Activated B cell treated with CpG ODN at 0.5 μM for 24 hours (primary cell): ENCODE results near the gene OPRD1. TPM values are rescaled to one million over a fixed set of nuclear protein-coding genes. Genes with fewer than 3 reads are reported as not detected.

Experiments
- ATAC-seq: fragments of 200-7000 bp; cut with Tn5 transposase; one replicate; pipeline ENCODE4 v1.10.0; 2021; ENCODE audit warnings: low read depth, mild to moderate bottlenecking, moderate library complexity
- CTCF ChIA-PET: fragments of 350-600 bp; sonication (Branson Sonifier 250); formaldehyde crosslinking; loops from one replicate; lab custom pipeline; 2021; ENCODE audit warnings: antibody characterized with exemption; lab: Charles Lee
- POLR2A ChIA-PET: fragments of 350-600 bp; sonication (Branson Sonifier 250); formaldehyde crosslinking; loops from one replicate; lab custom pipeline; 2021; ENCODE audit warnings: antibody characterized with exemption; lab: Charles Lee
- DNase-seq: peaks from one replicate; pipeline ENCODE4 v3.0.0; 2022
- H3K27ac Mint-ChIP-seq: one replicate; pipeline ENCODE4 v1.8.0; 2020; ENCODE audit warnings: mixed read lengths
- H3K27me3 Mint-ChIP-seq: one replicate; pipeline ENCODE4 v1.8.0; 2021; ENCODE audit warnings: mixed read lengths
- H3K36me3 Mint-ChIP-seq: one replicate; pipeline ENCODE4 v1.8.0; 2021; ENCODE audit warnings: low read depth, mixed read lengths
- H3K4me1 Mint-ChIP-seq: one replicate; pipeline ENCODE4 v1.8.0; 2021; ENCODE audit warnings: mixed read lengths
- H3K4me3 Mint-ChIP-seq: one replicate; pipeline ENCODE4 v1.8.0; 2020; ENCODE audit warnings: mild to moderate bottlenecking, mixed read lengths
- H3K9me3 Mint-ChIP-seq: one replicate; pipeline ENCODE4 v1.8.0; 2020; ENCODE audit warnings: mixed read lengths
- CTCF ChIP-seq: fragments of 200-600 bp; IDR thresholded peaks from one replicate; pipeline ENCODE4 v1.8.0; 2022; ENCODE audit warnings: antibody characterized with exemption, mild to moderate bottlenecking
- intact Hi-C: fragments of 100-400 bp; cut with micrococcal nuclease; formaldehyde crosslinking; loops from one replicate; pipeline ENCODE4 v1.15.1; 2024
- total RNA-seq: library from RNA; stranded (reverse); gene quantifications from 2 replicates; pipeline ENCODE4 v1.2.3, GENCODE V29; 2022

The OPRD1 gene
- total RNA-seq, 1 donor from 2014 or later = not detected

GRCh38 chr1:28887835-28888682 is 76.1 kb downstream of the OPRD1 start:
- Mint-ChIP-seq H3K36me3 (peaks cover 10% of the 10 kb centered on the region), H3K9me3 (no peaks in the 10 kb centered on the region), H3K4me1 (peaks cover 54% of the 10 kb centered on the region), H3K27me3 (no peaks in the 10 kb centered on the region), H3K27ac (peak overlapping the region; percentile 84), H3K4me3 (peak overlapping the region; percentile 85)
- DNase-seq (no peak), ATAC-seq (no peak)
- ChIA-PET CTCF (interaction anchor here (1.9 kb wide), 1 partner anchor 146 kb away, joined by 10 read pairs; no protein-coding TSS in a partner anchor), POLR2A (interaction anchor here (0.6 to 1.9 kb wide), 7 partner anchors 26 to 377 kb away, joined by 3 to 13 read pairs (median 5); partner anchors contain the start of genes EPB41, RNU11 and SRSF4)
- TF ChIP-seq CTCF = no peak
- intact Hi-C loops = loop anchor here (1.0 to 2.0 kb wide), 4 partner anchors 26 to 307 kb away; partner anchors contain the start of genes EPB41 and SRSF4

GRCh38 chr1:28888915-28889314 is 76.9 kb downstream of the OPRD1 start:
- no peak for TF ChIP-seq CTCF
- Mint-ChIP-seq H3K27me3 (no peaks in the 10 kb centered on the region), H3K27ac (peak overlapping the region; percentile 16), H3K4me3 (peak overlapping the region; percentile 20), H3K36me3 (peaks cover 15% of the 10 kb centered on the region), H3K9me3 (no peaks in the 10 kb centered on the region), H3K4me1 (peaks cover 51% of the 10 kb centered on the region)
- POLR2A ChIA-PET = no interaction called here
- CTCF ChIA-PET = no interaction called here
- ATAC-seq (no peak), DNase-seq (no peak)
- intact Hi-C loops = no loop called here

- no peak for TF ChIP-seq CTCF
- Mint-ChIP-seq H3K27ac (no peak overlapping the region), H3K27me3 (no peaks in the 10 kb centered on the region), H3K4me1 (peaks cover 47% of the 10 kb centered on the region), H3K36me3 (peaks cover 20% of the 10 kb centered on the region), H3K4me3 (peak overlapping the region; percentile 20), H3K9me3 (no peaks in the 10 kb centered on the region)
- ATAC-seq = no peak
- intact Hi-C loops = no loop called here
- DNase-seq = no peak
- CTCF ChIA-PET = no interaction called here
- POLR2A ChIA-PET = no interaction called here
These were observed 77.4 kb downstream of the OPRD1 start for GRCh38 chr1:28889357-28889756.

GRCh38 chr1:28890435-28890834 is 78.5 kb downstream of the OPRD1 start:
- Mint-ChIP-seq H3K27ac (no peak overlapping the region), H3K9me3 (no peaks in the 10 kb centered on the region), H3K36me3 (peaks cover 25% of the 10 kb centered on the region), H3K4me3 (no peak overlapping the region), H3K27me3 (no peaks in the 10 kb centered on the region), H3K4me1 (peaks cover 41% of the 10 kb centered on the region)
- ChIA-PET CTCF (interaction anchor here (1.1 to 1.5 kb wide), 2 partner anchors 9 to 144 kb away, joined by 3 to 9 read pairs; no protein-coding TSS in a partner anchor), POLR2A (interaction anchor here (0.7 kb wide), 1 partner anchor 24 kb away, joined by 3 read pairs; the partner anchor contains the start of gene EPB41)
- ATAC-seq (no peak), DNase-seq (no peak)
- intact Hi-C loops = no loop called here
- no peak for TF ChIP-seq CTCF

GRCh38 chr1:28890836-28891235 is 78.9 kb downstream of the OPRD1 start:
- ChIA-PET CTCF (interaction anchor here (1.1 to 1.5 kb wide), 2 partner anchors 10 to 143 kb away, joined by 3 to 9 read pairs; no protein-coding TSS in a partner anchor), POLR2A (interaction anchor here (0.7 to 0.8 kb wide), 2 partner anchors 23 to 562 kb away, joined by 3 to 5 read pairs; partner anchors contain the start of gene EPB41)
- no peak for TF ChIP-seq CTCF
- no peak overlapping the region for H3K4me3 Mint-ChIP-seq
- no peaks in the 10 kb centered on the region for H3K27me3 Mint-ChIP-seq
- H3K4me1 Mint-ChIP-seq = peaks cover 37% of the 10 kb centered on the region
- H3K36me3 Mint-ChIP-seq = peaks cover 25% of the 10 kb centered on the region
- intact Hi-C loops = no loop called here
- DNase-seq = no peak
- H3K27ac Mint-ChIP-seq = no peak overlapping the region
- no peaks in the 10 kb centered on the region for H3K9me3 Mint-ChIP-seq
- ATAC-seq = no peak
